Keratinocyte (primary cell): ENCODE data around the gene TGOLN2.

Experiments
- EZH2 ChIP-seq: IDR thresholded peaks from one replicate; pipeline ENCODE4 v1.6.1; 2012; ENCODE audit warnings: inconsistent platforms, mild to moderate bottlenecking, low read length, moderate library complexity
- TF ChIP-seq, protein P1 (sequence below), 3 experiments: IDR thresholded peaks in 1 of 3; conservative IDR thresholded peaks in 1 of 3; optimal IDR thresholded peaks in 1 of 3; 2 replicates in 2 of 3; 3 replicates in 1 of 3; pipeline versions ENCODE3 to v1.5.1; 2011; ENCODE audit warnings: low read length in 3 of 3, mild to moderate bottlenecking in 3 of 3, moderate library complexity in 2 of 3, control low read depth in 1 of 3, inconsistent platforms in 1 of 3; ENCODE audit not compliant: insufficient read depth in 2 of 3; ENCODE audit errors: extremely low read depth in 1 of 3

DNA sequence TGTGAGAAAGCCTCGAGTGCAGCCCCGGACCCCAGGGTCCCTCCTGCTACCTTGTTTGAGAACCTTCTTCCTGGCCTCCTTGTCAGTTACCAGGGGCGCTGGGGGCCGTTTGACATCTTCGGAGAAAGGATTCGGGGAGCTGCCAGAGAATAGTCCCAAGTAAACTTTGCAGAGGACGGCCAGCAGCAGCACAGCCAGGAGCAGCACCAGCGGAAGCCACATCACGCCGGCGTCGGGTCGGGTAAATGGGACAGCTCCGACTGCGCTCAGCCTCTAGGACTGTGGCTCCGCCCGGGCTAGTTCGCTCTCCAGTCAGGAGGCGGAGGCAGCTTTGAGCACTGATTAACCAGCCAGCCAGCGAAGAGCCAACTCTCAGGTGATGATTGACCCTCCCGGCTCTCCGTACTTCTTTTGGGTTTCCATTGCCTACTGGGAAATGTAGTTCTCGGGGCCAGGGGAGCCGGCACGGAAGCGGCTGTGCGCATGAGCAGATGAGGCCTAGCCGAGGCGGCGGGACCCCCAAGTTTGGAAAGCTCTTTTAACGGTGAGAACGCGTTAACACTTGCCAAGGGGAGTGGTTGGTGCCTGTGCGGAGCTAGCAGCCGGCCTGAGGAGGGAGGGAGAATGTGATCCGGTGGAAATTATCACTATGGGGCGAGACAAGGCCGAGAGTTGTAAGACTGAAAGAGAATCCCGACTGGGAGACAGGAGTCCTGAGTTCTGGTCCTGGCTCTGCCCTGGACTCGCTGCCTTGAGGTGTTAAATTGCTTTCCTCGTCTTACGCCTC, 26.7 kb upstream of the TGOLN2 start, which contains the start of the genes ELMOD3 and RETSAT:
- TF ChIP-seq, protein P1, sequence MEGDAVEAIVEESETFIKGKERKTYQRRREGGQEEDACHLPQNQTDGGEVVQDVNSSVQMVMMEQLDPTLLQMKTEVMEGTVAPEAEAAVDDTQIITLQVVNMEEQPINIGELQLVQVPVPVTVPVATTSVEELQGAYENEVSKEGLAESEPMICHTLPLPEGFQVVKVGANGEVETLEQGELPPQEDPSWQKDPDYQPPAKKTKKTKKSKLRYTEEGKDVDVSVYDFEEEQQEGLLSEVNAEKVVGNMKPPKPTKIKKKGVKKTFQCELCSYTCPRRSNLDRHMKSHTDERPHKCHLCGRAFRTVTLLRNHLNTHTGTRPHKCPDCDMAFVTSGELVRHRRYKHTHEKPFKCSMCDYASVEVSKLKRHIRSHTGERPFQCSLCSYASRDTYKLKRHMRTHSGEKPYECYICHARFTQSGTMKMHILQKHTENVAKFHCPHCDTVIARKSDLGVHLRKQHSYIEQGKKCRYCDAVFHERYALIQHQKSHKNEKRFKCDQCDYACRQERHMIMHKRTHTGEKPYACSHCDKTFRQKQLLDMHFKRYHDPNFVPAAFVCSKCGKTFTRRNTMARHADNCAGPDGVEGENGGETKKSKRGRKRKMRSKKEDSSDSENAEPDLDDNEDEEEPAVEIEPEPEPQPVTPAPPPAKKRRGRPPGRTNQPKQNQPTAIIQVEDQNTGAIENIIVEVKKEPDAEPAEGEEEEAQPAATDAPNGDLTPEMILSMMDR (optimal IDR thresholded peaks at IDR 0.05 in 1 of 3, IDR thresholded peaks at IDR 0.05 in 1 of 3, conservative IDR thresholded peaks at IDR 0.05 in 1 of 3; ENCODE audit: extremely low read depth in 1 of 3, insufficient read depth in 2 of 3, low read length in 3 of 3): no peak
- TF ChIP-seq EZH2: no peak
